Endometrial microvascular endothelial cells (primary cell): ENCODE measurements around the gene GRM8. TPM values are rescaled to one million over a fixed set of nuclear protein-coding genes. Genes with fewer than 3 reads are reported as not detected.

Experiments used
- in situ Hi-C: cut with HindIII; loops from 2 replicates; pipeline ENCODE4 v1.10.0; 2017; ENCODE audit warnings: low sequenced_read_pairs, low pct_unique_long_range_greater_than_20kb; ENCODE audit errors: inconsistent ontology term
- total RNA-seq: library from RNA; depleted of rRNA; stranded (reverse); fragments of >200 nt; gene quantifications from one replicate; pipeline ENCODE4 v1.2.3, GENCODE V29; 2015; ENCODE audit errors: inconsistent ontology term

GRM8 gene
- total RNA-seq, 1 donor from 2014 or later = not detected

- in situ Hi-C loops = no loop called here
Observed at GRCh38 chr7:126801733-126802132, 451.0 kb downstream of the GRM8 start.

- in situ Hi-C loops = no loop called here
Observed at GRCh38 chr7:126799541-126799940, 453.2 kb downstream of the GRM8 start.

- in situ Hi-C loops = no loop called here
Observed at GRCh38 chr7:126792521-126792920, 460.2 kb downstream of the GRM8 start.

- in situ Hi-C loops = no loop called here
Observed at GRCh38 chr7:126791306-126791705, 461.4 kb downstream of the GRM8 start.

GRCh38 chr7:126790763-126791162 lies 462.0 kb downstream of the GRM8 start:
- in situ Hi-C loops = no loop called here

- in situ Hi-C loops = no loop called here
Observed at GRCh38 chr7:126783613-126784012, 469.1 kb downstream of the GRM8 start.

GRCh38 chr7:126780993-126781392 lies 471.7 kb downstream of the GRM8 start:
- in situ Hi-C loops = no loop called here

GRCh38 chr7:126778101-126778500 lies 474.6 kb downstream of the GRM8 start:
- in situ Hi-C loops = no loop called here

- in situ Hi-C loops = no loop called here
Observed at GRCh38 chr7:126776498-126776897, 476.2 kb downstream of the GRM8 start.

- in situ Hi-C loops = no loop called here
Observed at GRCh38 chr7:126774077-126774476, 478.7 kb downstream of the GRM8 start.

GRCh38 chr7:126768836-126769235 lies 483.9 kb downstream of the GRM8 start:
- in situ Hi-C loops = no loop called here

GRCh38 chr7:126760914-126761577 lies 491.7 kb downstream of the GRM8 start:
- in situ Hi-C loops = no loop called here

GRCh38 chr7:126755381-126755780 lies 497.4 kb downstream of the GRM8 start:
- in situ Hi-C loops = no loop called here

GRCh38 chr7:126750207-126750911 lies 502.4 kb downstream of the GRM8 start:
- in situ Hi-C loops = no loop called here

- in situ Hi-C loops = no loop called here
Observed at GRCh38 chr7:126728967-126729366, 523.8 kb downstream of the GRM8 start.

GRCh38 chr7:126727930-126728391 lies 524.8 kb downstream of the GRM8 start:
- in situ Hi-C loops = no loop called here

- in situ Hi-C loops = no loop called here
Observed at GRCh38 chr7:126723966-126724544, 528.7 kb downstream of the GRM8 start.

GRCh38 chr7:126720232-126720631 lies 532.5 kb downstream of the GRM8 start:
- in situ Hi-C loops = no loop called here

- in situ Hi-C loops = no loop called here
Observed at GRCh38 chr7:126718419-126718818, 534.3 kb downstream of the GRM8 start.

- in situ Hi-C loops = no loop called here
Observed at GRCh38 chr7:126716321-126716720, 536.4 kb downstream of the GRM8 start.
